SKM-1 (cell line): ENCODE measurements around the gene KRTAP5-4.
"Not testable (repeated sequence)": the region's sequence is repeated elsewhere in the genome, so short reads cannot be mapped to it uniquely, and the experiment has no call there.

Experiments
- DNase-seq: peaks from one replicate; lab custom pipeline; 2025; ENCODE audit not compliant: unreplicated experiment; lab: John Stamatoyannopoulos, UW

The KRTAP5-4 gene

GRCh38 chr11:1653541-1654387 lies 31.8 kb upstream of the KRTAP5-4 start:
- DNase-seq: no peak

GRCh38 chr11:1652771-1653540 lies 31.0 kb upstream of the KRTAP5-4 start:
- DNase-seq: peak; percentile 29

- DNase-seq: no peak
Observed at GRCh38 chr11:1652442-1652770, 30.5 kb upstream of the KRTAP5-4 start.

GRCh38 chr11:1652026-1652425 lies 30.1 kb upstream of the KRTAP5-4 start:
- no peak for DNase-seq

- DNase-seq: no peak
Observed at GRCh38 chr11:1651411-1651980, 29.6 kb upstream of the KRTAP5-4 start.

- no peak for DNase-seq
Observed at GRCh38 chr11:1650918-1651262, 29.0 kb upstream of the KRTAP5-4 start.

GRCh38 chr11:1650034-1650917 lies 28.3 kb upstream of the KRTAP5-4 start:
- DNase-seq: no peak

GRCh38 chr11:1648653-1649420 lies 26.9 kb upstream of the KRTAP5-4 start:
- DNase-seq: no peak

GRCh38 chr11:1647901-1648652 lies 26.1 kb upstream of the KRTAP5-4 start:
- DNase-seq: no peak

GRCh38 chr11:1646540-1646939 lies 24.6 kb upstream of the KRTAP5-4 start:
- not testable (repeated sequence) for DNase-seq

GRCh38 chr11:1645357-1645821 lies 23.5 kb upstream of the KRTAP5-4 start:
- no peak for DNase-seq

GRCh38 chr11:1644601-1645356 lies 22.8 kb upstream of the KRTAP5-4 start:
- no peak for DNase-seq

GRCh38 chr11:1643146-1643690 lies 21.3 kb upstream of the KRTAP5-4 start:
- no peak for DNase-seq

GRCh38 chr11:1642288-1643145 lies 20.6 kb upstream of the KRTAP5-4 start:
- no peak for DNase-seq

GRCh38 chr11:1641096-1641495 lies 19.2 kb upstream of the KRTAP5-4 start:
- no peak for DNase-seq

GRCh38 chr11:1640076-1640946 lies 18.4 kb upstream of the KRTAP5-4 start:
- DNase-seq: no peak

GRCh38 chr11:1639666-1640065 lies 17.7 kb upstream of the KRTAP5-4 start:
- no peak for DNase-seq
